Neural cell (in vitro differentiated cells): Measurements from ENCODE around the gene MLST8.

ENCODE experiments used
- CTCF ChIP-seq: fragments of 450-650 bp; IDR thresholded peaks from 2 replicates; pipeline ENCODE4 v1.5.1; 2014; ENCODE audit warnings: antibody characterized with exemption, mild to moderate bottlenecking, moderate library complexity; ENCODE audit not compliant: poor library complexity, severe bottlenecking
- EP300 ChIP-seq: fragments of 450-650 bp; conservative IDR thresholded peaks from 2 replicates; pipeline ENCODE4 v1.6.1; 2014; ENCODE audit warnings: antibody characterized with exemption, mild to moderate bottlenecking, moderate library complexity; ENCODE audit not compliant: poor library complexity, severe bottlenecking
- RAD21 ChIP-seq: fragments of 450-650 bp; conservative IDR thresholded peaks from 2 replicates; pipeline ENCODE4 v1.6.1; 2014; ENCODE audit warnings: antibody characterized with exemption, mild to moderate bottlenecking, moderate library complexity
- REST ChIP-seq: IDR thresholded peaks from 2 replicates; pipeline ENCODE4 v1.6.1; 2012; ENCODE audit warnings: borderline replicate concordance

- TF ChIP-seq CTCF (no peak), RAD21 (no peak), EP300 (no peak), REST (no peak)
Measured at GRCh38 chr16:2180461-2180860, 24.8 kb upstream of the MLST8 start.
